ENCODE data around the gene ARHGAP26.
A peak's percentile ranks its signal among the peaks of the same experiment; 100 is the strongest.

Gene ARHGAP26

GRCh38 chr5:143013176-143013891 is 243.2 kb downstream of the ARHGAP26 start:
- DNase-seq (ENCODE audit: low read depth in 2 of 2) = no peak

- DNase-seq (ENCODE audit: low read depth in 2 of 2) = no peak
Observed at GRCh38 chr5:143014017-143014651, 244.0 kb downstream of the ARHGAP26 start.

GRCh38 chr5:143016777-143017516 is 246.8 kb downstream of the ARHGAP26 start:
- peak in 1 of 2 donors; percentile 27 for DNase-seq (ENCODE audit: low read depth in 2 of 2)

- no peak for DNase-seq (ENCODE audit: low read depth in 2 of 2)
Observed at GRCh38 chr5:143017541-143017940, 247.4 kb downstream of the ARHGAP26 start.

GRCh38 chr5:143017992-143018391 is 247.8 kb downstream of the ARHGAP26 start:
- DNase-seq (ENCODE audit: low read depth in 2 of 2) = no peak

GRCh38 chr5:143019157-143019556 is 249.0 kb downstream of the ARHGAP26 start:
- no peak for DNase-seq (ENCODE audit: low read depth in 2 of 2)

GRCh38 chr5:143019614-143020515 is 249.7 kb downstream of the ARHGAP26 start:
- no peak for DNase-seq (ENCODE audit: low read depth in 2 of 2)

- no peak for DNase-seq (ENCODE audit: low read depth in 2 of 2)
Observed at GRCh38 chr5:143021595-143021994, 251.4 kb downstream of the ARHGAP26 start.

- DNase-seq (ENCODE audit: low read depth in 2 of 2) = no peak
Observed at GRCh38 chr5:143023411-143024096, 253.4 kb downstream of the ARHGAP26 start.

GRCh38 chr5:143024228-143024920 is 254.2 kb downstream of the ARHGAP26 start:
- DNase-seq (ENCODE audit: low read depth in 2 of 2) = no peak

- no peak for DNase-seq (ENCODE audit: low read depth in 2 of 2)
Observed at GRCh38 chr5:143025376-143025775, 255.2 kb downstream of the ARHGAP26 start.

GRCh38 chr5:143025971-143026370 is 255.8 kb downstream of the ARHGAP26 start:
- no peak for DNase-seq (ENCODE audit: low read depth in 2 of 2)

- no peak for DNase-seq (ENCODE audit: low read depth in 2 of 2)
Observed at GRCh38 chr5:143026380-143026779, 256.2 kb downstream of the ARHGAP26 start.

GRCh38 chr5:143029293-143029692 is 259.1 kb downstream of the ARHGAP26 start:
- DNase-seq (ENCODE audit: low read depth in 2 of 2) = no peak

GRCh38 chr5:143030349-143030748 is 260.2 kb downstream of the ARHGAP26 start:
- no peak for DNase-seq (ENCODE audit: low read depth in 2 of 2)

- DNase-seq (ENCODE audit: low read depth in 2 of 2) = no peak
Observed at GRCh38 chr5:143031781-143032580, 261.8 kb downstream of the ARHGAP26 start.

- DNase-seq (ENCODE audit: low read depth in 2 of 2) = no peak
Observed at GRCh38 chr5:143032581-143032836, 262.3 kb downstream of the ARHGAP26 start.

GRCh38 chr5:143033535-143034250 is 263.5 kb downstream of the ARHGAP26 start:
- no peak for DNase-seq (ENCODE audit: low read depth in 2 of 2)

All from stimulated activated CD8-positive, alpha-beta memory T cell treated with anti-CD3 and anti-CD28 coated beads, Interleukin-15, amount 100 ng/mL, for 4 hours (primary cell).